Measurements from ENCODE around the gene DGKI.

The DGKI gene

GRCh38 chr7:137488038-137488437 lies 358.7 kb downstream of the DGKI start:
- H3K4me3 ChIP-seq (ENCODE audit: low read depth, low read length), result no peak overlapping the region
- peak; percentile 17; the same call in 1 of the 2 replicates for TF ChIP-seq CTCF (IDR thresholded peaks at IDR 0.05; ENCODE audit: low read depth, low read length)

GRCh38 chr7:137485818-137486217 lies 361.0 kb downstream of the DGKI start:
- no peak for TF ChIP-seq CTCF (IDR thresholded peaks at IDR 0.05; ENCODE audit: low read depth, low read length)
- no peak overlapping the region for H3K4me3 ChIP-seq (ENCODE audit: low read depth, low read length)

- no peak for TF ChIP-seq CTCF (IDR thresholded peaks at IDR 0.05; ENCODE audit: low read depth, low read length)
- H3K4me3 ChIP-seq (ENCODE audit: low read depth, low read length), result no peak overlapping the region
Observed at GRCh38 chr7:137484326-137484725, 362.4 kb downstream of the DGKI start.

- H3K4me3 ChIP-seq (ENCODE audit: low read depth, low read length), result no peak overlapping the region
- no peak for TF ChIP-seq CTCF (IDR thresholded peaks at IDR 0.05; ENCODE audit: low read depth, low read length)
Observed at GRCh38 chr7:137482466-137482865, 364.3 kb downstream of the DGKI start.

GRCh38 chr7:137480824-137481365 lies 365.9 kb downstream of the DGKI start:
- no peak for TF ChIP-seq CTCF (IDR thresholded peaks at IDR 0.05; ENCODE audit: low read depth, low read length)
- H3K4me3 ChIP-seq (ENCODE audit: low read depth, low read length), result no peak overlapping the region

GRCh38 chr7:137480401-137480800 lies 366.4 kb downstream of the DGKI start:
- H3K4me3 ChIP-seq (ENCODE audit: low read depth, low read length), result no peak overlapping the region
- TF ChIP-seq CTCF (IDR thresholded peaks at IDR 0.05; ENCODE audit: low read depth, low read length), result no peak

GRCh38 chr7:137476937-137477336 lies 369.8 kb downstream of the DGKI start:
- TF ChIP-seq CTCF (IDR thresholded peaks at IDR 0.05; ENCODE audit: low read depth, low read length), result no peak
- H3K4me3 ChIP-seq (ENCODE audit: low read depth, low read length), result no peak overlapping the region
